Esophagus muscularis mucosa (tissue), 4 donors: Measurements from ENCODE around the gene EN1. TPM values are rescaled to one million over a fixed set of nuclear protein-coding genes. Genes with fewer than 3 reads are reported as not detected.

Source experiments
- DNase-seq: peaks from one replicate; pipeline ENCODE4 v3.0.0-alpha.2; 2017; ENCODE audit errors: extremely low spot score
- H3K27ac ChIP-seq, 4 donors: fragments of 200-600 bp; sonication (generic); replicated peaks in 1 of 4; 1 replicate in 3 of 4; 2 replicates in 1 of 4; pipeline ENCODE4 v1.5.1; 2016 to 2019; ENCODE audit warnings: mild to moderate bottlenecking in 1 of 4
- H3K27me3 ChIP-seq, 4 donors: fragments of 200-600 bp; sonication (generic); one replicate each; pipeline versions ENCODE4 v1.5.1 to v1.6.0; 2016 to 2019
- H3K36me3 ChIP-seq, 4 donors: fragments of 200-600 bp; sonication (generic); one replicate each; pipeline ENCODE4 v1.5.1; 2016 to 2019
- H3K4me1 ChIP-seq, 4 donors: fragments of 200-600 bp; sonication (generic); one replicate each; pipeline ENCODE4 v1.5.1; 2016 to 2019
- H3K4me3 ChIP-seq, 4 donors: fragments of 200-600 bp; sonication (generic); 1 replicate in 2 of 4; 2 replicates in 2 of 4; pipeline ENCODE4 v1.5.1; 2016 to 2019; ENCODE audit warnings: mild to moderate bottlenecking in 4 of 4, moderate library complexity in 1 of 4
- H3K9me3 ChIP-seq, 4 donors: fragments of 200-600 bp; sonication (generic); 1 replicate in 3 of 4; 2 replicates in 1 of 4; pipeline ENCODE4 v1.5.1; 2016 to 2019
- EP300 ChIP-seq: sonication (generic); formaldehyde crosslinking; IDR thresholded peaks from one replicate; pipeline ENCODE4 v1.6.1; 2017; ENCODE audit warnings: antibody characterized with exemption
- POLR2A ChIP-seq: fragments of 450-650 bp; IDR thresholded peaks from one replicate; pipeline ENCODE4 v1.6.1; 2017; ENCODE audit warnings: antibody characterized with exemption, moderate library complexity, mild to moderate bottlenecking, low read depth
- POLR2AphosphoS5 ChIP-seq, 2 donors: sonication (generic); formaldehyde crosslinking; IDR thresholded peaks; one replicate each; pipeline ENCODE4 v1.6.1; 2017; ENCODE audit warnings: antibody characterized with exemption in 2 of 2
- WGBS: methylation state at CpG from one replicate; pipeline ENCODE4 v1.1.5; 2018; 5-methylcytosine and 5-hydroxymethylcytosine counted together
- intact Hi-C: fragments of 100-400 bp; cut with DNase I; formaldehyde crosslinking; loops from one replicate; pipeline ENCODE4 v1.15.1; 2023
- total RNA-seq, 4 donors: library from RNA; depleted of rRNA; stranded (reverse); fragments of >200 nt; gene quantifications; one replicate each; pipeline versions ENCODE4 v1.1.0 to v1.2.1, GENCODE V29; 2016
- TF ChIP-seq, protein P1 (sequence below), 3 experiments: fragments of 200-600 bp in 2 of 3; fragments of 450-650 bp in 1 of 3; sonication (generic) in 2 of 3; IDR thresholded peaks; one replicate each; pipeline ENCODE4 v1.5.1; 2017 to 2019; ENCODE audit warnings: antibody characterized with exemption in 3 of 3, mild to moderate bottlenecking in 2 of 3, moderate library complexity in 1 of 3

Gene EN1
- total RNA-seq, 4 donors from 2014 or later, result 0.11 to 0.17 (median 0.13) TPM; not detected in 1

- no peak for DNase-seq
- no peak overlapping the region for H3K4me3 ChIP-seq
- TF ChIP-seq POLR2A (no peak), EP300 (no peak), POLR2AphosphoS5 (IDR thresholded peaks at IDR 0.05) (no peak)
- TF ChIP-seq, protein P1, sequence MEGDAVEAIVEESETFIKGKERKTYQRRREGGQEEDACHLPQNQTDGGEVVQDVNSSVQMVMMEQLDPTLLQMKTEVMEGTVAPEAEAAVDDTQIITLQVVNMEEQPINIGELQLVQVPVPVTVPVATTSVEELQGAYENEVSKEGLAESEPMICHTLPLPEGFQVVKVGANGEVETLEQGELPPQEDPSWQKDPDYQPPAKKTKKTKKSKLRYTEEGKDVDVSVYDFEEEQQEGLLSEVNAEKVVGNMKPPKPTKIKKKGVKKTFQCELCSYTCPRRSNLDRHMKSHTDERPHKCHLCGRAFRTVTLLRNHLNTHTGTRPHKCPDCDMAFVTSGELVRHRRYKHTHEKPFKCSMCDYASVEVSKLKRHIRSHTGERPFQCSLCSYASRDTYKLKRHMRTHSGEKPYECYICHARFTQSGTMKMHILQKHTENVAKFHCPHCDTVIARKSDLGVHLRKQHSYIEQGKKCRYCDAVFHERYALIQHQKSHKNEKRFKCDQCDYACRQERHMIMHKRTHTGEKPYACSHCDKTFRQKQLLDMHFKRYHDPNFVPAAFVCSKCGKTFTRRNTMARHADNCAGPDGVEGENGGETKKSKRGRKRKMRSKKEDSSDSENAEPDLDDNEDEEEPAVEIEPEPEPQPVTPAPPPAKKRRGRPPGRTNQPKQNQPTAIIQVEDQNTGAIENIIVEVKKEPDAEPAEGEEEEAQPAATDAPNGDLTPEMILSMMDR (IDR thresholded peaks at IDR 0.05), result no peak
- no peaks in the 10 kb centered on the region for H3K9me3 ChIP-seq
- WGBS, result 0% methylated on average over 2 of the region's 9 CpGs
- H3K4me1 ChIP-seq, result peaks cover 18 to 36% (median 30%) of the 10 kb centered on the region in 4 donors
- no peaks in the 10 kb centered on the region for H3K36me3 ChIP-seq
- peaks cover 11 to 100% (median 73%) of the 10 kb centered on the region in 4 donors for H3K27me3 ChIP-seq
- intact Hi-C loops, result no loop called here
- no peak overlapping the region for H3K27ac ChIP-seq
Measured at GRCh38 chr2:118837067-118837466, 10.4 kb downstream of the EN1 start.

GRCh38 chr2:118836411-118836930 lies 11.0 kb downstream of the EN1 start:
- H3K4me3 ChIP-seq, result peak overlapping the region; percentile 45 to 55 (median 48)
- H3K36me3 ChIP-seq, result no peaks in the 10 kb centered on the region
- no peaks in the 10 kb centered on the region for H3K9me3 ChIP-seq
- H3K27me3 ChIP-seq, result peaks cover 11 to 100% (median 69%) of the 10 kb centered on the region in 4 donors
- intact Hi-C loops, result no loop called here
- peaks cover 15 to 30% (median 24%) of the 10 kb centered on the region in 4 donors for H3K4me1 ChIP-seq
- WGBS, result 11% methylated on average over 8 of the region's 8 CpGs
- no peak overlapping the region for H3K27ac ChIP-seq
- TF ChIP-seq EP300 (no peak), POLR2A (no peak), POLR2AphosphoS5 (IDR thresholded peaks at IDR 0.05) (no peak)
- TF ChIP-seq, protein P1 (IDR thresholded peaks at IDR 0.05), result no peak
- DNase-seq, result no peak

DNA sequence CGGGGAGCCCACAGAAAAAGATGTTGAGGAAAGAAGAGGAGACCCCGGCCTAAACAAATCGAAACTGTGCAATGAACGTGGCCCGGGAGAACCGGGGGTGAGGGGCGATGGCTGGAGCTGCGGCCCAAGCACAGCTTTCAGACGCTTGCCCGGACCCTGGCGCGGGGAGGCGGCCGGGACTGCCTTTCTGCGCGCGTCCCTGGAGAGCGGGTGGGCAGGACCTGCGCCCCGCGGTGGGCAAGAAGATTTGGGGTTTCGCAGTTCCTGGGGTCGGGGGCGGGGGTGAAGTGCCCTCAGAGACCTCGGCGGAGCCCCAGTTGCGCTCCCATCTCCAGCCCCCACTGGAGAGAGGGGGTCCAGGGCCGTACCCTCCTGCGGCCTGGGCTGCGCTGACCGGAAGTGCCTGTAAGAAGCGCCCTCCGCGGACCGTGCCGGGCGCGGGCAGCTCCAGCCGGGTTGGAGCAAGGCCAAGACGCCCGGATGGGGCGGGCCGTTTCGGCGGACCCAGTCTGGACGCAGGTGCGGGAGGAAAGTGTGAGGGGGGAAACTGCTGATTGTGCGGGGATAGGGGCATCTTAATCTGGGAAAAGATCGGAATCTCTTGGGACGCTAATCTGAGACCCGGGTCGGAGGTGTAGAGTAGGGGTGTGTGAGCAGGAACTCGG lies 11.6 kb downstream of the EN1 start:
- intact Hi-C loops, result no loop called here
- no peak for DNase-seq
- peak overlapping the region; percentile 45 to 55 (median 48) for H3K4me3 ChIP-seq
- peaks cover 11 to 100% (median 64%) of the 10 kb centered on the region in 4 donors for H3K27me3 ChIP-seq
- peaks cover 15 to 29% (median 22%) of the 10 kb centered on the region in 4 donors for H3K4me1 ChIP-seq
- no peaks in the 10 kb centered on the region for H3K36me3 ChIP-seq
- no peak overlapping the region for H3K27ac ChIP-seq
- under 1% methylated on average over 47 of the region's 53 CpGs for WGBS
- no peaks in the 10 kb centered on the region for H3K9me3 ChIP-seq
- TF ChIP-seq POLR2AphosphoS5 (IDR thresholded peaks at IDR 0.05) (no peak), EP300 (no peak), POLR2A (no peak)
- TF ChIP-seq, protein P1 (IDR thresholded peaks at IDR 0.05), result no peak

DNA sequence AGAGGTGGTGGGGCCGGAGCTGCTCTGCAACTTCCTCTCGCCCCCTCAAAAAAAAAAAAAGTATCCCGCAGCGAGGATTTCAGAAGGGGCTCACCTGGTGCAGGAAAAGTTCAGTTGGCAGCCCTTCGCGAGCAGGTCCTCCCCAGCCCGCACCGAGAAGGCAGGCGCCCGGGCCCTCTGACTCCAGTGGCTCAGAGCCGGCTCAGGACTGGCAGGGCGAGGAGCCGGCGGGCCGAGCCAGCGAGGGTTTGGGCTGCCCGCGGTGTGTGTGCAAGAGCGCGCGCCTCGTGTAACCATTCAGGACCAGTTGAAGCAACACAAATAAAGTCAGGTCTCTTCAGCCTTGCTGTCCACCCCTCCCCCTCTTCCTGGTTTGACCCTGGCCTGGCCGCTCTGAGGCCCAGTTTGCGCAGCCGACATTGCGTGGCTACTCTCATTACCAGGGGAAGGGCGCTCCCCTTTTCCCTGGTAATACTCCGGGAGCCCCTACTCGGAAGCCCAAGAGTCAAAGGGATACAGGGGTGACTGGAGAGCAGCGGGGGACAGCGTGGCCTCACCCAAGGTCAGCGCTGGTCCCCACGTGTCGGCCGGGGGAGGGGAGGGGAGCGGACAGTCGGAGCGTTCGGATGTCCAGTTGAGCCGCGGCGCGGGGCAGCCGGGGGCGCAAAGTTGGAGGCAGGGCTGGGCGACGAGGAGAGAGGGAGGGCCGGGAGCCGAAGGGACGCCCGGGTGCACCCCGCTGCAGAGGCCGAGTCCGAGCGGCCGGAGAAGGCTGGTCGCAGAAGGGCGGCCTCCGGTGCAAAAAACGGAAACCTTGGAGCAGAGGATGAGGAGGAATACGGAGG lies 12.3 kb downstream of the EN1 start:
- WGBS, result 3% methylated on average over 57 of the region's 61 CpGs
- Histone ChIP-seq H3K4me1 (peaks cover 15 to 29% (median 22%) of the 10 kb centered on the region in 4 donors), H3K36me3 (no peaks in the 10 kb centered on the region), H3K27me3 (peaks cover 11 to 98% (median 61%) of the 10 kb centered on the region in 4 donors), H3K4me3 (peak overlapping the region; percentile 45 to 55 (median 48)), H3K27ac (no peak overlapping the region), H3K9me3 (no peaks in the 10 kb centered on the region)
- no peak for DNase-seq
- intact Hi-C loops, result no loop called here
- TF ChIP-seq POLR2A (no peak), POLR2AphosphoS5 (IDR thresholded peaks at IDR 0.05) (no peak), EP300 (no peak)
- TF ChIP-seq, protein P1 (IDR thresholded peaks at IDR 0.05), result no peak
